SJCRH30 (cell line): ENCODE results near the gene KCNMA1. TPM values are rescaled to one million over a fixed set of nuclear protein-coding genes. Genes with fewer than 3 reads are reported as not detected.
"Not testable (repeated sequence)": the region's sequence is repeated elsewhere in the genome, so short reads cannot be mapped to it uniquely, and the experiment has no call there.

ENCODE experiments used
- DNase-seq, 2 experiments: peaks; one replicate each; pipeline ENCODE4 v3.0.0-alpha.2; 2015 to 2020
- H3K27ac ChIP-seq: fragments of 250-450 bp; sonication (Bioruptor Pico); 2 replicates; pipeline ENCODE4 v1.5.1; 2020; ENCODE audit warnings: mild to moderate bottlenecking, moderate library complexity
- H3K27me3 ChIP-seq: fragments of 250-450 bp; sonication (Bioruptor Pico); 2 replicates; pipeline ENCODE4 v1.5.1; 2020; ENCODE audit warnings: mild to moderate bottlenecking, moderate library complexity
- H3K36me3 ChIP-seq: fragments of 250-450 bp; sonication (Bioruptor Pico); 2 replicates; pipeline ENCODE4 v1.5.1; 2020; ENCODE audit warnings: mild to moderate bottlenecking, moderate library complexity
- H3K4me1 ChIP-seq: fragments of 250-450 bp; sonication (Bioruptor Pico); 2 replicates; pipeline ENCODE4 v1.5.1; 2020; ENCODE audit warnings: mild to moderate bottlenecking, moderate library complexity
- H3K4me3 ChIP-seq: fragments of 250-450 bp; sonication (Bioruptor Pico); 2 replicates; pipeline ENCODE4 v1.5.1; 2020; ENCODE audit warnings: mild to moderate bottlenecking, moderate library complexity
- H3K9me3 ChIP-seq: fragments of 250-450 bp; sonication (Bioruptor Pico); replicated peaks from 2 replicates; pipeline ENCODE4 v1.5.1; 2020; ENCODE audit warnings: mild to moderate bottlenecking, moderate library complexity
- total RNA-seq: library from RNA; depleted of rRNA; stranded (reverse); fragments of >200 nt; shearing (Covaris generic); gene quantifications from 2 replicates; pipeline ENCODE4 v1.2.3, GENCODE V29; 2014

Gene KCNMA1
- total RNA-seq, 1 experiment from 2014 or later, result 0.69 TPM

DNA sequence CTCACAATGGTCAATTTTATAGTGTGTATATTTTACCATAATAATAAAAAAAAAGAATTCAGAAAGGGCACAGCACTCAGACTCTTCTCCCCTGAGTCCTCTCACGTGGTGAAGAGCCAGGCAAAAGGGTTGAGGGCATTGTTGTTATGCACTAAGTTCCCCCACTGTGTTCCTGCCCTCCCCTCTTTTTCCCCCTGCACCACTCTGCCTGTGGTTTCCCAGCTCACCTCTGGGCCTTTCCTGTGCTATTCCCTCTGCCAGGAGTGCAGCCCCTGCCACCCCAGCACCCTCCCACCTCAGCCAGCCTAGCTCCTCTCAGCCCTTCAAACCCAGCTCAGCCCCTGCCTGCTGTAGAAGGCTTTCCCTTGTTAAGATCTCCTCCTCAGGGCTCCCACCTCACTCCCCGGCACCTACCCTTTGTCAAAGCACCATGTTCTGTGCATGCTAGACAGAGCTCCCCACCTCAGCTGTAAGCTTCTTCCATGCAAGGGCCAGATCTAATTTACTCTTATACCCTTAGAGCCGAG, 108.5 kb downstream of the KCNMA1 start:
- Histone ChIP-seq H3K4me3 (no peak overlapping the region), H3K36me3 (no peaks in the 10 kb centered on the region), H3K9me3 (no peaks in the 10 kb centered on the region), H3K4me1 (peaks cover 21% of the 10 kb centered on the region), H3K27me3 (0 out of 2 replicates have a peak, but pooled peaks cover 7% of the 10 kb centered on the region), H3K27ac (no peak overlapping the region)
- no peak for DNase-seq

- H3K36me3 ChIP-seq, result no peaks in the 10 kb centered on the region
- peaks cover 21% of the 10 kb centered on the region for H3K4me1 ChIP-seq
- H3K27me3 ChIP-seq, result 0 out of 2 replicates have a peak, but pooled peaks cover 7% of the 10 kb centered on the region
- no peak for DNase-seq
- H3K4me3 ChIP-seq, result no peak overlapping the region
- H3K27ac ChIP-seq, result no peak overlapping the region
- H3K9me3 ChIP-seq, result no peaks in the 10 kb centered on the region
These were observed 109.8 kb downstream of the KCNMA1 start for GRCh38 chr10:77527839-77528238.

- Histone ChIP-seq H3K4me1 (peaks cover 19% of the 10 kb centered on the region), H3K27me3 (0 out of 2 replicates have a peak, but pooled peaks cover 4% of the 10 kb centered on the region), H3K36me3 (no peaks in the 10 kb centered on the region), H3K27ac (no peak overlapping the region), H3K9me3 (no peaks in the 10 kb centered on the region), H3K4me3 (no peak overlapping the region)
- DNase-seq, result peak; percentile 36 to 68
These were observed 110.6 kb downstream of the KCNMA1 start for GRCh38 chr10:77526868-77527617.

- Histone ChIP-seq H3K27me3 (no peaks in the 10 kb centered on the region), H3K4me1 (peaks cover 8% of the 10 kb centered on the region; the same call in 1 of the 2 replicates), H3K4me3 (no peak overlapping the region), H3K27ac (no peak overlapping the region), H3K9me3 (no peaks in the 10 kb centered on the region), H3K36me3 (no peaks in the 10 kb centered on the region)
- no peak for DNase-seq
These were observed 113.3 kb downstream of the KCNMA1 start for GRCh38 chr10:77524281-77524711.

DNA sequence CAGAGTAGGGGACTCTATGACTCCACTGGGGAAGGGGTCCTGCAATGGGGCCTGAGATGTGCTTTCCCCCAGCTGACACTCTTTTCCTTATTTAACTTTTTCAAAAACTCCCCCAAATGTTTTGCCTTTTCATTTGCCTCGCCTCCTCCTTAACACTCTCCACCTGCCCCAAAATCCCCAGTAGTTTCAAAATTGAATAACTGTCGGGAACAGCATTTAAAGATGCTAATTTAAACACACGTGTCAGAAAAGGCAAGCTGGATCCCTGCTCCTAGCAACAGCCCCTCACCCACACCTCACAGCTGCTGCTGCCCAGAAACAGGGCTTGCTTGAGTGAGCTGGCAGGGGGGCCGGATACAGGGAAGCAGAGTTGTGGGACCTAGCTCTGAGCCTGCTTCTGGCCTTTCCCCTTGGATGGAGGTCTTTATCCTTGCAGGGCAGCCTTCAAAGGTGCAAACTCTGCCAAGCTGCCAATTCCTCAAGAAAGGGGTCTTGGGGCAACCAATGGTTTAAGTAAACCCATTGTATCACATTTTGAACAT, 115.3 kb downstream of the KCNMA1 start:
- H3K36me3 ChIP-seq, result no peaks in the 10 kb centered on the region
- no peak overlapping the region for H3K4me3 ChIP-seq
- no peaks in the 10 kb centered on the region for H3K27me3 ChIP-seq
- no peak for DNase-seq
- no peak overlapping the region for H3K27ac ChIP-seq
- peaks cover 8% of the 10 kb centered on the region; the same call in 1 of the 2 replicates for H3K4me1 ChIP-seq
- no peaks in the 10 kb centered on the region for H3K9me3 ChIP-seq

- Histone ChIP-seq H3K27me3 (no peaks in the 10 kb centered on the region), H3K4me1 (no peaks in the 10 kb centered on the region), H3K9me3 (no peaks in the 10 kb centered on the region), H3K36me3 (no peaks in the 10 kb centered on the region), H3K27ac (no peak overlapping the region), H3K4me3 (no peak overlapping the region)
- DNase-seq, result no peak
These were observed 116.6 kb downstream of the KCNMA1 start for GRCh38 chr10:77520995-77521394.

DNA sequence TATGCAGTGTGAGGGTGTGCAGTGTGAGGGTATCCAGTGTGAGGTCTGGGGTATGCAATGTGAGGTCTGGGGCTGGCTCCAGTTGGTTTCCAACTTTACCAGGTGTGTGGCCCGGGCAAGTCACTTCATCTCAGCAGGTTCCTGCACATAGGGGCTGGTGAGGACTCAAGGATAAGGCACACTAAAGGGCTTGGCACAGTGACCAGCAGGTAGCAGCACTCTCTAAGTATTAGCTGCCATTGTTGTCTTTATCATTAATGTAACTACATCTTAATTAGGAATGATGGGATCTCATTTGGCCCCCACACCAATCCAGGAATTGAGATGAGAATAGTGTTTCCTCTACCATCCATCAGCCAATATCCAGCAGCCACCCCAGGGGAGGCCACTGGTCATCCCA, 117.3 kb downstream of the KCNMA1 start:
- Histone ChIP-seq H3K4me1 (no peaks in the 10 kb centered on the region), H3K27me3 (no peaks in the 10 kb centered on the region), H3K36me3 (no peaks in the 10 kb centered on the region), H3K27ac (no peak overlapping the region), H3K4me3 (no peak overlapping the region), H3K9me3 (no peaks in the 10 kb centered on the region)
- no peak for DNase-seq

DNA sequence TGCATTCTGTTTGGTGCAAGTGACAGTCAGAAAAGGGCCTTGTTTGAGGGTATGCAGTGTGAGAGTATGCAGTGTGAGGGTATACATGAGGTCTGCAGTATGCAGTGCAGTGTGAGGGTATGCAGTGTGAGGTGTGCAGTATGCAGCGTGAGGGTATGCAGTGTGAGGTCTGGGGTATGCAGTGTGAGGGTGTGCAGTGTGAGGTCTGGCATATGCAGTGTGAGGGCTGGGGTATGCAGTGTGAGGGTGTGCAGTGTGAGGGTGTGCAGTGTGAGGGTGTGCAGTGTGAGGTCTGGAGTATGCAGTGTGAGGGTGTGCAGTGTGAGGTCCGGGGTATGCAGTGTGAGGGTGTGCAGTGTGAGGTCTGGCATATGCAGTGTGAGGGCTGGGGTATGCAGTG, 117.8 kb downstream of the KCNMA1 start:
- not testable (repeated sequence) for H3K36me3 ChIP-seq, H3K4me3 ChIP-seq, H3K9me3 ChIP-seq, DNase-seq, H3K27me3 ChIP-seq, H3K4me1 ChIP-seq, H3K27ac ChIP-seq

DNA sequence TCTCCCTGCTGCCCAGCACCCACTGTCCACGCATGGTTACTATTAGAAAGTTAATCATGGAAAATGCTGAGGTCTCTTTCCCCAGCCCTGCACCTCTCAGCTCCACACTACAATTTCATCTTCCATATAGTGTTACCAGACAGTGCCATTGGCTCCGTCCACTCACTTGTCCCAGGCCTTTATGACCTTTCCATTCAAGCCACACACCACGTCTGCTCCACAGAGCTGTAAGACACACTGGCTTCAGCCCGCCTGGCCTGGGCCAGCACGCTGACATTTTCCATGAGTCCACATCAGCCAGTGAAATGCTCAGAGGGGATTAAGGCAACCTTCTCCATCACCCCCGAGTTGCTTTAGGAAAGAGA, 118.7 kb downstream of the KCNMA1 start:
- Histone ChIP-seq H3K4me3 (no peak overlapping the region), H3K36me3 (no peaks in the 10 kb centered on the region), H3K9me3 (no peaks in the 10 kb centered on the region), H3K4me1 (no peaks in the 10 kb centered on the region), H3K27me3 (no peaks in the 10 kb centered on the region), H3K27ac (no peak overlapping the region)
- no peak for DNase-seq

- Histone ChIP-seq H3K36me3 (no peaks in the 10 kb centered on the region), H3K27me3 (no peaks in the 10 kb centered on the region), H3K27ac (no peak overlapping the region), H3K4me1 (no peaks in the 10 kb centered on the region), H3K4me3 (no peak overlapping the region), H3K9me3 (no peaks in the 10 kb centered on the region)
- no peak for DNase-seq
These were observed 119.2 kb downstream of the KCNMA1 start for GRCh38 chr10:77518241-77518909.

- Histone ChIP-seq H3K27ac (no peak overlapping the region), H3K27me3 (no peaks in the 10 kb centered on the region), H3K9me3 (no peaks in the 10 kb centered on the region), H3K36me3 (no peaks in the 10 kb centered on the region), H3K4me3 (no peak overlapping the region), H3K4me1 (peaks cover 5% of the 10 kb centered on the region; the same call in 1 of the 2 replicates)
- no peak for DNase-seq
These were observed 121.0 kb downstream of the KCNMA1 start for GRCh38 chr10:77516575-77516974.

DNA sequence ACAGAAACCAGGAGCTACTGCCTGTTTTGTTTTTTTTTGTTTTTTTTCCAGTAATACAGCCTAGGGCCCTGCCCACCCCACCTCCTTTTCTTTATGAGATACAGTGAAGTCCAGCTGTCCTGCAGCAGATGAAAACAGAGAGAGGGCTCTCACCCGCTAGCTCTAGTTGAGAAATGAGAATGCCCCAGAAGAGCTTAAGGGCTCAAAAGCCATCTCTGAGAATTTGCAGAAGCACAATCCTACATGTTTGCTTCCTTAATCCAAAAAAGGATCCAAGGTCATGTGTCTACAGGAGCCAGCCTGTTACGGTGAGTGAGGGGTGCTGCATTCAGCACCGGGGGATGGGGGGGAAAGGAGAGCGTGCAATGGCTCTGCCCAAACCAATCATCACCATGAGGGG, 122.7 kb downstream of the KCNMA1 start:
- Histone ChIP-seq H3K4me3 (no peak overlapping the region), H3K27me3 (no peaks in the 10 kb centered on the region), H3K9me3 (no peaks in the 10 kb centered on the region), H3K27ac (no peak overlapping the region), H3K36me3 (no peaks in the 10 kb centered on the region), H3K4me1 (peaks cover 6% of the 10 kb centered on the region; the same call in 1 of the 2 replicates)
- DNase-seq, result no peak

GRCh38 chr10:77513781-77514331, 123.8 kb downstream of the KCNMA1 start:
- no peak overlapping the region for H3K4me3 ChIP-seq
- no peaks in the 10 kb centered on the region for H3K9me3 ChIP-seq
- peaks cover 6% of the 10 kb centered on the region; the same call in 1 of the 2 replicates for H3K4me1 ChIP-seq
- no peaks in the 10 kb centered on the region for H3K27me3 ChIP-seq
- no peaks in the 10 kb centered on the region for H3K36me3 ChIP-seq
- DNase-seq, result peak; percentile 35
- no peak overlapping the region for H3K27ac ChIP-seq

- Histone ChIP-seq H3K27ac (no peak overlapping the region), H3K9me3 (no peaks in the 10 kb centered on the region)
- no peak for DNase-seq
These were observed 124.4 kb downstream of the KCNMA1 start for GRCh38 chr10:77513220-77513619.

GRCh38 chr10:77512219-77512578, 125.4 kb downstream of the KCNMA1 start:
- Histone ChIP-seq H3K27me3 (no peaks in the 10 kb centered on the region; the same call in 1 of the 2 replicates), H3K9me3 (no peaks in the 10 kb centered on the region), H3K36me3 (no peaks in the 10 kb centered on the region), H3K27ac (no peak overlapping the region), H3K4me3 (no peak overlapping the region), H3K4me1 (peaks cover 6% of the 10 kb centered on the region; the same call in 1 of the 2 replicates)
- DNase-seq, result no peak

More at GRCh38 chr10:77513220-77513619, 124.4 kb downstream of the KCNMA1 start:
- no peaks in the 10 kb centered on the region for H3K27me3 ChIP-seq
- no peaks in the 10 kb centered on the region for H3K36me3 ChIP-seq
- peaks cover 6% of the 10 kb centered on the region; the same call in 1 of the 2 replicates for H3K4me1 ChIP-seq
- no peak overlapping the region for H3K4me3 ChIP-seq
